HL-60 (cell line): ENCODE measurements around the gene INPP4B.

ENCODE experiments used
- POLR2AphosphoS5 ChIP-seq: IDR thresholded peaks from 2 replicates; pipeline ENCODE4 v1.6.1; 2012; ENCODE audit warnings: low read depth
- SPI1 ChIP-seq: IDR thresholded peaks from 2 replicates; pipeline ENCODE4 v1.6.1; 2012; ENCODE audit warnings: low read depth, mild to moderate bottlenecking, borderline replicate concordance
- TF ChIP-seq, protein P1 (sequence below): IDR thresholded peaks from one replicate; pipeline ENCODE4 v1.5.1; 2011; ENCODE audit warnings: low read length, control low read depth, inconsistent platforms; ENCODE audit not compliant: insufficient read depth

DNA sequence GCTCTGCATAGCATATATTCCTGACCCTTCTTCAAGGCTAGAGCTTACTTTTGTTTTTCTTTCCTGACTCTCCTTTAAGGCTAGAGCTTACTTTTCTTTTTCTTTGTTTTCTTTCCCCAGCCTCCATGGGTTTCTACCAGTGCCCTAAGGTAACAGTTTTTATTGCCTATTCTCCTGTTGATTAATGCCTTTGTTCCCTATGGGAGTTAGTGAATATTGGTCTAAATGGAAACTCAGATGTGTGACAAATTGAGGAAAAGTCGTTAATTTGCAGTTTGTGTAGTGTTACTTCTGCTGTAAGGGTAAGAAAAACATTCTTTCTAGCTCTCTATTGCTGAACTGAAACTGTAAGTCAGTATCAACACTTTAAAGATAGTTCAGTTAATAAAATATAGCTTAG lies 851.0 kb downstream of the INPP4B start:
- TF ChIP-seq, protein P1, sequence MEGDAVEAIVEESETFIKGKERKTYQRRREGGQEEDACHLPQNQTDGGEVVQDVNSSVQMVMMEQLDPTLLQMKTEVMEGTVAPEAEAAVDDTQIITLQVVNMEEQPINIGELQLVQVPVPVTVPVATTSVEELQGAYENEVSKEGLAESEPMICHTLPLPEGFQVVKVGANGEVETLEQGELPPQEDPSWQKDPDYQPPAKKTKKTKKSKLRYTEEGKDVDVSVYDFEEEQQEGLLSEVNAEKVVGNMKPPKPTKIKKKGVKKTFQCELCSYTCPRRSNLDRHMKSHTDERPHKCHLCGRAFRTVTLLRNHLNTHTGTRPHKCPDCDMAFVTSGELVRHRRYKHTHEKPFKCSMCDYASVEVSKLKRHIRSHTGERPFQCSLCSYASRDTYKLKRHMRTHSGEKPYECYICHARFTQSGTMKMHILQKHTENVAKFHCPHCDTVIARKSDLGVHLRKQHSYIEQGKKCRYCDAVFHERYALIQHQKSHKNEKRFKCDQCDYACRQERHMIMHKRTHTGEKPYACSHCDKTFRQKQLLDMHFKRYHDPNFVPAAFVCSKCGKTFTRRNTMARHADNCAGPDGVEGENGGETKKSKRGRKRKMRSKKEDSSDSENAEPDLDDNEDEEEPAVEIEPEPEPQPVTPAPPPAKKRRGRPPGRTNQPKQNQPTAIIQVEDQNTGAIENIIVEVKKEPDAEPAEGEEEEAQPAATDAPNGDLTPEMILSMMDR: no peak
- TF ChIP-seq POLR2AphosphoS5 (no peak), SPI1 (no peak)
